Measurements from ENCODE around the gene GJA5. TPM values are rescaled to one million over a fixed set of nuclear protein-coding genes. Genes with fewer than 3 reads are reported as not detected.

GJA5 gene
- total and polyA plus RNA-seq, 2 donors (not counting 1 experiment from before 2014, with no cell fraction given): not detected

- Histone ChIP-seq H3K9ac (ENCODE audit: low read length) (no peak overlapping the region), H3K4me1 (ENCODE audit: control insufficient read depth in 2 of 2, insufficient read depth in 2 of 2, low read length in 2 of 2) (no peaks in the 10 kb centered on the region), H2AFZ (ENCODE audit: insufficient read depth, low read depth, low read length, poor library complexity, severe bottlenecking) (no peak overlapping the region), H3K9me3 (ENCODE audit: control extremely low read depth in 1 of 3, control insufficient read depth in 2 of 3, insufficient read depth in 1 of 3, low read length in 2 of 3) (no peaks in the 10 kb centered on the region), H4K20me1 (ENCODE audit: control insufficient read depth, insufficient read depth, low read length, poor library complexity, severe bottlenecking) (no peaks in the 10 kb centered on the region), H3K36me3 (replicated peaks in 1 of 2; ENCODE audit: control extremely low read depth in 1 of 2, control insufficient read depth in 1 of 2, extremely low read depth in 1 of 2, insufficient read depth in 2 of 2, low read length in 1 of 2) (no peaks in the 10 kb centered on the region), H3K4me2 (replicated peaks; ENCODE audit: low read depth, low read length, poor library complexity, severe bottlenecking) (no peak overlapping the region), H3K79me2 (ENCODE audit: control insufficient read depth, insufficient read depth, low read length) (no peaks in the 10 kb centered on the region), H3K4me3 (ENCODE audit: control extremely low read depth in 1 of 5, extremely low read depth in 1 of 5, insufficient read depth in 1 of 5, low read depth in 2 of 5, low read length in 4 of 5) (no peak overlapping the region), H3K27me3 (replicated peaks in 1 of 4; ENCODE audit: control extremely low read depth in 1 of 4, control insufficient read depth in 3 of 4, insufficient read depth in 4 of 4, low read length in 3 of 4) (no peaks in the 10 kb centered on the region), H3K27ac (ENCODE audit: low read length in 2 of 2) (no peak overlapping the region)
- 56% methylated on average over 2 of the region's 7 CpGs for WGBS (ENCODE audit: insufficient coverage)
- DNase-seq: no peak
- no peaks in the 10 kb centered on the region for H3K9me3 Mint-ChIP-seq (ENCODE audit: insufficient read depth)
- no peak overlapping the region for H3K27ac Mint-ChIP-seq
- TF ChIP-seq EZH2 (IDR thresholded peaks at IDR 0.05; ENCODE audit: borderline replicate concordance, insufficient read depth, low read depth, low read length, poor library complexity, severe bottlenecking) (no peak), CTCF (IDR thresholded peaks at IDR 0.05) (no peak)
- no peaks in the 10 kb centered on the region for H3K4me1 Mint-ChIP-seq
- ATAC-seq (ENCODE audit: low read depth): no peak
- peaks cover 8% of the 10 kb centered on the region for H3K27me3 Mint-ChIP-seq
- intact Hi-C loops (cut with micrococcal nuclease): no loop called here
- POLR2A ChIA-PET: no interaction called here
- H3K4me3 Mint-ChIP-seq: no peak overlapping the region
- CTCF ChIA-PET: no interaction called here
Observed at GRCh38 chr1:147752511-147752910, 7.9 kb downstream of the GJA5 start.

- H3K27ac Mint-ChIP-seq: no peak overlapping the region
Observed at GRCh38 chr1:147751346-147751745, 9.1 kb downstream of the GJA5 start.

More at GRCh38 chr1:147751346-147751745, 9.1 kb downstream of the GJA5 start:
- H3K27me3 Mint-ChIP-seq: peaks cover 11% of the 10 kb centered on the region
- H2AFZ ChIP-seq (ENCODE audit: insufficient read depth, low read depth, low read length, poor library complexity, severe bottlenecking): no peak overlapping the region
- no peaks in the 10 kb centered on the region for H3K9me3 Mint-ChIP-seq (ENCODE audit: insufficient read depth)
- H4K20me1 ChIP-seq (ENCODE audit: control insufficient read depth, insufficient read depth, low read length, poor library complexity, severe bottlenecking): no peaks in the 10 kb centered on the region
- no peaks in the 10 kb centered on the region for H3K36me3 ChIP-seq (replicated peaks in 1 of 2; ENCODE audit: control extremely low read depth in 1 of 2, control insufficient read depth in 1 of 2, extremely low read depth in 1 of 2, insufficient read depth in 2 of 2, low read length in 1 of 2)
- H3K27me3 ChIP-seq (replicated peaks in 1 of 4; ENCODE audit: control extremely low read depth in 1 of 4, control insufficient read depth in 3 of 4, insufficient read depth in 4 of 4, low read length in 3 of 4): peaks cover 0 to 5% (median 2%) of the 10 kb centered on the region in 4 experiments
- H3K4me2 ChIP-seq (replicated peaks; ENCODE audit: low read depth, low read length, poor library complexity, severe bottlenecking): no peak overlapping the region
- intact Hi-C loops (cut with micrococcal nuclease): no loop called here
- no peak overlapping the region for H3K4me3 ChIP-seq (ENCODE audit: control extremely low read depth in 1 of 5, extremely low read depth in 1 of 5, insufficient read depth in 1 of 5, low read depth in 2 of 5, low read length in 4 of 5)
- H3K4me3 Mint-ChIP-seq: no peak overlapping the region
- H3K4me1 ChIP-seq (ENCODE audit: control insufficient read depth in 2 of 2, insufficient read depth in 2 of 2, low read length in 2 of 2): no peaks in the 10 kb centered on the region
- TF ChIP-seq EZH2 (IDR thresholded peaks at IDR 0.05; ENCODE audit: borderline replicate concordance, insufficient read depth, low read depth, low read length, poor library complexity, severe bottlenecking): no peak
- no peak for TF ChIP-seq CTCF (IDR thresholded peaks at IDR 0.05)
- whole genome bisulfite sequencing (ENCODE audit: insufficient coverage): 100% methylated on average over 1 of the region's 5 CpGs
- POLR2A ChIA-PET: no interaction called here
- H3K27ac ChIP-seq (ENCODE audit: low read length in 2 of 2): no peak overlapping the region
- no peaks in the 10 kb centered on the region for H3K79me2 ChIP-seq (ENCODE audit: control insufficient read depth, insufficient read depth, low read length)
- no peaks in the 10 kb centered on the region for H3K4me1 Mint-ChIP-seq
- no peak overlapping the region for H3K9ac ChIP-seq (ENCODE audit: low read length)
- ATAC-seq (ENCODE audit: low read depth): no peak
- H3K9me3 ChIP-seq (ENCODE audit: control extremely low read depth in 1 of 3, control insufficient read depth in 2 of 3, insufficient read depth in 1 of 3, low read length in 2 of 3): no peaks in the 10 kb centered on the region
- CTCF ChIA-PET: no interaction called here
- DNase-seq: no peak
